GM19372 (cell line): Measurements from ENCODE around the gene HIC1.
"Not testable (repeated sequence)": the region's sequence is repeated elsewhere in the genome, so short reads cannot be mapped to it uniquely, and the experiment has no call there.

Source experiments
- ATAC-seq: cut with Tn5 transposase; IDR thresholded peaks from one replicate; pipeline ENCODE4 v1.9.1; 2021; ENCODE audit warnings: mild to moderate bottlenecking, low read depth, moderate library complexity; ENCODE audit not compliant: unreplicated experiment

The HIC1 gene, protein sequence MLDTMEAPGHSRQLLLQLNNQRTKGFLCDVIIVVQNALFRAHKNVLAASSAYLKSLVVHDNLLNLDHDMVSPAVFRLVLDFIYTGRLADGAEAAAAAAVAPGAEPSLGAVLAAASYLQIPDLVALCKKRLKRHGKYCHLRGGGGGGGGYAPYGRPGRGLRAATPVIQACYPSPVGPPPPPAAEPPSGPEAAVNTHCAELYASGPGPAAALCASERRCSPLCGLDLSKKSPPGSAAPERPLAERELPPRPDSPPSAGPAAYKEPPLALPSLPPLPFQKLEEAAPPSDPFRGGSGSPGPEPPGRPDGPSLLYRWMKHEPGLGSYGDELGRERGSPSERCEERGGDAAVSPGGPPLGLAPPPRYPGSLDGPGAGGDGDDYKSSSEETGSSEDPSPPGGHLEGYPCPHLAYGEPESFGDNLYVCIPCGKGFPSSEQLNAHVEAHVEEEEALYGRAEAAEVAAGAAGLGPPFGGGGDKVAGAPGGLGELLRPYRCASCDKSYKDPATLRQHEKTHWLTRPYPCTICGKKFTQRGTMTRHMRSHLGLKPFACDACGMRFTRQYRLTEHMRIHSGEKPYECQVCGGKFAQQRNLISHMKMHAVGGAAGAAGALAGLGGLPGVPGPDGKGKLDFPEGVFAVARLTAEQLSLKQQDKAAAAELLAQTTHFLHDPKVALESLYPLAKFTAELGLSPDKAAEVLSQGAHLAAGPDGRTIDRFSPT

DNA sequence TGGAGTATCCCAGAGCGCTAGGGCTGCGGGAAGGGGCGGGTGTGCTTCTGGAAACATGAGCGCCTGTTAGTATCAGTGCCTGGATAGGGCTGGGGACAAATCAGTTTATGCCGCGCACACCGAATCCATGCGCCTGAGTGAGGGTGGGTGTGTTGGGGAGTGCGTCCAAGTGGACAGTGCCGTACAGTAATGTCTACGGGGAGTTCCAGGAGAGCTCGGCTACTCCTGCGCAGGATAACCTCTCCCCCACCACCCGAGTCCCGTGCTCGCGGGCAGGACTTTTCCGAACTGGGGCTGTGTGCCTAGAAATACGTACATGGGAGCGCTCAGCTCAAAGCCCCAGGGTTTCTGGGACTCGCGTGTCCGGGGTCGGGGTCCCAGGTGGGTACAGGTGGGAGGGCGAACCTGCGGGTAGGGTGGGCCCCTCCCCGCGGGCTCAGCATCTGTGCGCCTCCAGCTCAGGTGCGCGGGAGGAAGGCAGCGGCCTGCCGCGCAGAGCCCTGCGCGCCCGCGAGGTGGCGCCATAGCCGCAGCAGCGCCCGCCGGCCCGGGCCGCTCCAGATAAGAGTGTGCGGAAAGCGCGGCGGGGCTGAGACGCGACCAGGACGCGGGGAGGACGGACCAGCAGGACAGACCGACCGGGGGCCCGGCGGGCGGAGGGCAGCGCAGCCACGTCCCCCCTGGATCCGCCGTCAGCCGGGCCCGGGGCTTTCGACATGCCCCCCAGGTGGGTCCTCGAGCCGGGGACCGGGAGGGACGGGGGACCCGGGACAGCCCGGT lies at the start of gene HIC1:
Gene HIC1 (plus strand): TSS at position 592 of the 780 bp plus-strand sequence. CDS start 1,588 bp downstream, outside the sequence.
- no peak for ATAC-seq

DNA sequence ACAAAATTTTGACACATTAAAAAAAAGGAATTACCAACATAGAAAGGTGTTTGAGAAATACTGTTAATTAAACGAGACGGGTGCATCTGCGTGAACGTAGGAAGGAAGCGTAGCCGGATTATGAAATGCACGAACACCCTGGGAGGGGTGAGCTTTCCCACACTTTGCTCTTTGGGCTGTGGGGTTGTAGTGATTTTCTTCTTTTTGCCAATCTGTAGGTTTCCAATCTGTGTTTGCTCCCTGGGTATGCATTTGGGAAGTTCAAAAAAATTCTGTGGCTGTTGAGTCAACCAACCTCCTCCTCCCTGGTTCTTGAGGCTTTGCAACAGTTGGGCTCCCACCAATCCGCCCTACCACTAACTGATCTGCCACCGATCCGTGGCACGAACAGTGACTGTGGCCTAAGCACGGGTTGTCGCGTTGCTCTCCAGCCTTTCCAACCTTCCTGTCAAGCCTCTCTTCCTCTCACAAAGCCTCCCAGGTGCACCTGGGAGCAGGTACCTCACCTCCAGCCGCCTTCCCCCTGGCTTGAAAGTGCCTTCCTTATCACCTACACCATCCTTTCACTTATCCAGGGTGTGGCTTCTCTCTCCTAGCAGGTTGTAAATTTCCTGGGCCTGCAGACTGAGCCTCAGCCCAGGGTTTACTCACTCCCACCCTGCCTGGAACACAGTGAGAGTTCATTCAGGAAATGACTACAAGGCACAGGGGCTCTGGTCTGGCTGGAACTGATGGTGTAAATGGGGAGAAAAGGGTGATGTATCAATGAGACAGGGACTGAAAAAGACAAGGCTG lies 46.4 kb upstream of the HIC1 start:
- no peak for ATAC-seq

DNA sequence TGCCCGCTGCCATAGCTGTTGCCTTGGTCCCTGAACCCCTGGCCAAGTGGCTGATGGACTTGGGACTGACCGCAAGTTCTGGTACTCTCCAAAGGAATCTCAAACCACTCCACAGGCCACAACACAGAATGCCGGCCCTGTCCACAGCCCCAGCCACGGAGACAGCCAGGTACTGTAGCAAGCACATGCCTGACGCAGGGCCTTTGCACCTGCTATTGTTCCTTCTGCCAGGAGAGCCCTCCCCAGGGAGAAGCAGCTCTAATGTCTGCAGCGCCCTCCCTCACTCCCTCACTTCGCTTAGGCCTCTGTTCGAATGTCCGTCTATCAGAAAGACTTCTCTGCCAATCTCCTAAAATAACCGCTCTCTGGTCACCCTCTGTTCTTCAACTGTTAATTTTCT lies 45.2 kb upstream of the HIC1 start:
- ATAC-seq: no peak

DNA sequence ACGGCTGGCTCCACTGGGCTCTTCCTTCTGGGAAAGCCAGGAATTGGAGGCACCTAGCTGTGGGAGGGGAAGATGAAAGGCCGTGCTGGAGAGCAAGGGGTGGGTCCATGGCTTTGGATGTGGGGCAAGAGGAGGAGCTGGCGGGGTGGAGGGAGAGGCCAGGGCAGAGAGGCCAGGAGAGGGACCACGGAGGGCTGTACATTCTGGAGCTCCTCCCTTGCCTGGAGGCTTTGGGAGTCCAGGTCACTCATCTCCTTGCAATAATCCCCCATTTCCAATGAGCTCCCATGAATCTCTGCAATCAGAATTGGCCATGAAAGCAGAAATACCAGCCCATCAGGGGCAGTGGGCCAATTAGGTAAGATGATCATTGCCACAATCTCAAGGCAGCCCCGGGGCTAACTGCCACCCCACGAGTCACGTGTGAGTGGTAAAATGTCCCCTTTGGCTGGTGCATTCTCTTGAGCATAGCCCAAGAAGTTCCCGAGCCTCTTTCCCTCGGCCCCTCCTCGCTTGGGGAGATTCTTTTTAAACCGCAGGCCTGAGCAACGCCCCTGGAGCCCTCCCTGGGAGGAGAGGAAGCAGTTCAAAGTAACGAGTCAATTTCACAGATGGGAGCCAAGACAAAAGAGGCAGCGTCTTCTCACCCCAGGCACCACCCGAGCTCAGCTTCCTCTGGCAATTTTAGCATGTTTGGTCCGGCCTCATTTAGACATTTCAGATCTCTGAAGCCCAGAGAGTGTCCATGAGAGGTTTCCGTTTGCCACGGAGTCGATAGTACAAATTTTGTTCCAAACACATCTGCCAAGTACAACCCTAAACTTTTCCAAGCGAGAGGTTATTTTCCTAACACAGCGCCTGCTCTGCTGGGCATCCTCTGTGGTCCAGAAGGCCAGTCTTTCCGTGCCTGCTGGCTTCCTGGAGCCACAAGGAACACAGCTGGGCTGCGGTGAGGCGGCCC lies 43.2 kb upstream of the HIC1 start:
- no peak for ATAC-seq

DNA sequence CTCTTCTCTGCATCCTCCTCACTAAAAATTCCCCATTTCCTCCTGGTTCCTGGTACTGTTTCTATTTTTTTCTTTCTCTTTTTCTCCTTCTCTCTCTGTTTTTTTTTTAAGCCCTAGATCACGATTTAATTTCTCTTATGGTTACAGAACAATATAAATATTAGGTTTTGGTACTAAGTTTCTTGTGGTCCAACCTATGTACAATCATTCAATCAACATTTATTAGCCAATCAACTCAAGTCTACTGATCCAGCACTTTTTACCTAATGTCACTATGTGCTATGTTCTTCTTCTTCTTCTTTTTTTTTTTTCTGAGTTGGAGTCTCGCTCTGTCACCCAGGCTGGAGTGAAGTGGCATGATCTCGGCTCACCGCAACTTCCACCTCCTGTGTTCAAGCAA lies 42.4 kb upstream of the HIC1 start:
- ATAC-seq: no peak

DNA sequence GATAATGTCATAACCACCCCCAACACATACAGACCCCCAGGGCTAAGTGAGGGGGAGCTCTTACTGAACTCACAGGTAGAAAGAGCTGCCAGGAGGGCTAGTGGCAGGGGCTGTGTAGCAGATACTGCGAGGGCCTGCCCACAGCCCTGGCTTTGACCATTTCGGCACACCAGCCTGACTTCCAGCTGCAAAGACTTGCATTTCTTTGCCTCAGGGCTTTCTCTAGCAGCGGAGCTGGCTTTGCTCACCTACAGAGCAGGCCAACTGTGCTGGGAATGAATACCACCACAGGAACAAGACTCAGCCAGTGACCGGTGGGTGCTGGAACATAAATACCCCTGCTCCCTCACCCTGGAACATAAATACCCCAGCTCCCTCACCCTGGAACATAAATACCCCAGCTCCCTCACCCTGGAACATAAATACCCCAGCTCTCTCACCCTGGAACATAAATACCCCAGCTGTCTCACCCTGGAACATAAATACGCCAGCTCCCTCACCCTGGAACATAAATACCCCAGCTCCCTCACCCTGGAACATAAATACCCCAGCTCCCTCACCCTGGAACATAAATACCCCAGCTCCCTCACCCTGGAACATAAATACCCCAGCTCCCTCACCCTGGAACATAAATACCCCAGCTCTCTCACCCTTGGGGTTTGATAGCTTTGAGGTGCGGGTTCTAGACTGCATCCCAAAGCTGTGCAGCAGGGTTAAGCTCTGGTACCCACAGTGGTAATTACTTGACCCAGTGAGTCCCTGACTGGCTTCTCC lies 41.5 kb upstream of the HIC1 start:
- ATAC-seq: not testable (repeated sequence)

DNA sequence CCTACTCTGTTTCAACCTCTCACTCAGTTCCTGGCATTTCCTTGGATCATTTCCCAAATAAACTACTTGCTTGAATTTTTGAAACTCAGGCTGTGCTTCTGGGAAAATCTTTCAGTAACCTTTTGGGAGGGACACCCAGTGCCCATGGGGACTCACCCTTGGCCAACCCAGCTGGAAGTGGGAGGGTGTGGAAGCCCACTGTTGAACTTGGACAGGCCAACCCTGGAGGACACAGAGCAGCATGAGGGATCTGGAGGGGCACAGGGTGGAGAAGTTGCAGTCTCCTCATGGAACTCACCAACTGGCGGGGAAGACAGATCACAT lies 40.9 kb upstream of the HIC1 start:
- ATAC-seq: no peak

DNA sequence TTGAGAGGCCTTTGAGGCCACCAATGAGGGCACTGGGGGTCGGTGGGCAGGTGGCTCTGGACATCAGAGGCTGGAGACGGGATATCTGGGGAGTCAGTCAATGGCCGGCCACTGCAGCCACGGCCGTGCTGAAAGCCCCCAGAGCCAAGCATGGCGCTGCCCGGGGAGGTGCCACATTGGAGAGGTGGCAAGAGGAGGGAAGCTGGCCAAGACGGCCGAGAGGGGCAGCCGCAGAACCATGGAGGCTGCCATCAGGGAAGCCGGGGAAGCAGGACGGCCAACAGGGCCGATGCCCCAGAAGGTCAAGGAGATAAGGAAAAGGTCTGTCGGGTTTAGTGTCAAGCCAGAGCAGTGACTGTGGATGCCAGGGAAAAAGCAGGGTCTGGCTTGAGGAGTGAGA lies 39.6 kb upstream of the HIC1 start:
- no peak for ATAC-seq

DNA sequence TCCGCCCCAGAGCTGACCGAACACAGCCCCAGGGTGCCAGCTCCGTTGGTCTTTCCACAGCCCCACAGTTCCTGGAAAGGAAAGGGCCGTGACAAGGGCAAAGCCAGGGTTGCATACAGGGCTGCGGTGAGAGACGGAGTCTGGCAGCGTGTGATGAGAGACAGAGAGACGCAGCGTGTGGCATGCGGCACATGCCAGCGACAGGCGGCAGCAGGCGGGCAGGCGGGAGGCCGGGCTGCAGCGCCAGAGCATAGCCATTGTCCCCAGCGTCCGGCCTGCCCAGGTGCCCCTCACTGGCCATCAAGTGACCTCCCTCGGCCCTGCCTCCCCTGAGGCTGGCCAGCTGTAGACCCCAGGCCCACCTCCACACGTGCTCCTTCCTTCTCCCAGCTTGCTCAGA lies 38.4 kb upstream of the HIC1 start:
- no peak for ATAC-seq

DNA sequence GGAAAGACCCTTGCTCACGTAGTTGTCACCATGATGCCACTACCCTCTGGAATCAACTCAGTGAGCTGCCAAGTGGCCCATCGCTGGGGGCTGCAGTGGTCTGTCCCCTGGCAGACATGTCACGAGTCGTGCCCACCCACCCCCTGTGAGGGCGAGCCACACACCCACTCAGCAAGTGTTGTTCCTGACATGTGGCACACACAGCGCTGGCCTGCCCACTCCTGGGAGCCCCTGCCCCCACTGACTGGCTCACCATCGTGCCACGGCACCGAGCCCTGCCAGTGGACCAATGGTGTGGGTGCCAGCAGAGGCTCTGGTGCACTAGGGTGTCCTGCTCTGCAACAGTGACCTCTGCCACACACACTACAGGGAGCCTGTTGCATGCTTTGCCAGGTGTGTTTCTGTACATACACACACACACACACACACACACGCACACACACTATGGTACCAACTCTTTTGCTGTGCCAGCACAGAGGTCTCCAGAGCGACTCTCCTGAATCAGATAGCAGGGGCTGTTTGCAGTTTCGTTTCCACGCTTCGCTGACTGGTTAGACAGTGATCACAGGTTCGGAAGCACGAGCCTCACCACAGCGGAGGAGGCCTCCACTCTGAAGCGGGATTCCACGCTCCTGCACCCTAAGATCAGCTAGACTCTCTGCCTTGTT lies 37.5 kb upstream of the HIC1 start:
- ATAC-seq: no peak

DNA sequence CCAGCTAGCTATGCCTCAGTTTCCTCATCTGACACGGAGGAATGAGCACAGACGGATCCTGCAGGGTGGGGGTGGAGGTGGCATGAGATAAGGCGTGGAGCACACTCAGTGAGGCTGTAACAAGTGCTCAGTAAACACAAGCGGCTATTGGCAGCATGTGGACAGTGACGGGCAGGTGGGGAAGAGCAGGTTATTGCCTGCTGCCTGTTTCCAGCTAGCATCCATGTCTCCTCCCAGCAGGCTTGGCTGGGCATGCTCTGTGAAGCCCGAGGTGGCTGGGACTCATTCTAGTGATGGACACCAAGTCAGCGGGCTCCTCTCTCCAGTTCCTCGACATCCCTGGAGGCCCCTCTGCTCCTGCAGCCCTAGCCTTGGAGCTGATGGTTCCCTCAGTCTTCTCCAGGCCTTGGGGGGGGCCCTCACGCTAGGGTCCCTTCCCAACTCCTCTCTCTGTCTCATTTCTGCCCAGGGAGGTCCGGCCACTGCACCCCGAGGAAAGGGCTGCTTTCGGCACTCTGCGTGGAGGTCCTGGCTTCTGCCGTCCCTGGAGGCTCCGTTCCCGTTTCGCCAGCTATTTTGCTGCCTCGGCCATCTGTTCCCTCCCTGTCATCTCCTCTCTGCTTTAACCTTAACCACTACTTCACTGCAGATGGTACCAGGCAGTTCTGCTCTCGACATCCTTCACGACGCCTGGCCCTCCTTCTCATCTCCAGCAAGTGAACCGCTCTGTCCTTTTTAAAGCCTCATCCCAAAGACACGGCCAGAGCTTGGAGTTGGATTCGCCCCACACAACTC lies 36.0 kb upstream of the HIC1 start:
- ATAC-seq: no peak

DNA sequence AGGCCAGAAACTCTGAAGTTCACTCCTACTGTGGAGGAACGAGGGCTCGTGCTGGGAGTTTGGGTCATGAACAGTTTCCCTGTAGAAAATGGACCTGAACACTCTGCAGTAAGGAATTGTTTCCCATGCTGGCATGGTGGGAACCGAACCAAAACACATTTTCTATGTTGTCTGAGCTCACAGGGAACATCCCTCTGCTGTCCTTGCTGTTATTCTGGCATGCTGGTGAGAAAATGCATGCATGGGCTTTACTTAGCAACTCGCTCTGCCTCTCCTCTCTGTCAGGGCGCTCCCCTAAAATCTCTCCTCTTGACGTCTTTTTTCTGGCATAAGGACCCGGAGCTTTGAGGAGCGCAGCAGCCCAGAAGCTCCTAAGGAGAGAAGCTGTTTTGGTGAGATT lies 35.2 kb upstream of the HIC1 start:
- no peak for ATAC-seq

DNA sequence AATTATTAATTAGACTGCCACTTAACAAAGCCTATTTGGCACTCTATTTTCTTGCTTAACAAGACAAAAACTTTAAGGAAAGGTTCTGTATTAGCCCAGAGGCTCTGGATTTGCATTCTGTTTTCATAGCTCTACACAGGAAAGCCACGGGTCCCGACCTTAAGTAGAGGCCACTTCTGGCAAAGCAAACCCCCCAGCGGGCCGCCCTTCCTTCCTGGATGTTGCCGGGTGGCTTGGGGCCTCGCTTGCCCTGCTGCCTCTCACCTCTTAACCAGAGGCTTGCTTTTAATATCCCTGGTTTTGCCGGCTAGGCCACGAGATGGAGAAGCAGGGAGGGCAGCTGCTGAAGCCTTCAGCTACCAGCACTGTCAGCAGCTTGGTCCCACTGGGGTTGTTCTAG lies 34.2 kb upstream of the HIC1 start:
- ATAC-seq: no peak

DNA sequence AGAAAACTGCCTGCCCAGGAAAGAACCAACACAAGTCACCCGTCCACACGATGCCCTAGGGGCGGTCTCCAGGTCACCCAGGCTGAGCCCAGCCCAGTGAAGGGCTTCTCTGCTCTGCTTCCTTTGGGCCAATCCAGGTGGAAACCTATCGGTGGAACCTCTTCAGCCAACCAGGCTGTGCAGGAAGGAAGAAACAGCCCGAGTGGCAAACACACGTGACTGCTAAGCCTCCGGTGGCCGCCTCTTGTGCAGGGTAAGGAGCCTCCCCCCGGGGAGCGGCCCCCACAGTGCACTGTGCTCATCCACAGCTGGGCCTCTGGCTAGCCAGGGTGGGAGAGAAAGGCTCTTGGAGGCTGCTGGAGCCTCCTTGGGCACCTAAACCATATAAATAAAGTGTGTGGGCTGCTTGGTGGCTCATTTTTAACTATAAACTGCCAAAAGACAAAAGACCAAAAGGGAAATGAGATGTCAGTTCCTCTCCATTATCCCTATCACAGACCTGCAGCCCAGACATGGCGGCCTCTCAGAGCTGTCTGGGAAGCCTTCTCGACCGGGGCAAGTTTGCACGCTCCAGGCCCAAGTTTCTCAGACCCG lies 32.2 kb upstream of the HIC1 start:
- ATAC-seq: no peak

DNA sequence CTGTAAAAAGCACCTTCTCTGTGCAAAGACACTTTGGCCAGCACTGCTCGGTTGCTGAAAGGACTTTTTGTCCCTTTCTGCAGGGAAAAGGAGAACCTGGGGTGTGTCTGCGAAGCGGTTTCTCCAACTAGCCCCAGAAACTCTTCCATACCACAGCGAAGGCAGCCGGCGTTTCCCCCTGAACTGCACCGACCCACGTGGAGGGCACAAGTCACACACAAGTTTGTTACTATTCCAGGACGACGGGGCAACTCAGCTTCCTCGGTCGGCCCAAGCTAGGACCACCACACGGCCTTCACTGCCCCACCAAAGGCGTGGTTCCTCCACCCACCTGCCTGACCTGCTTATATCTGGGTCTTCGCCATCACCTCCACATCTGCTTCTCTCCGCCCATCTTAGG lies 31.6 kb upstream of the HIC1 start:
- no peak for ATAC-seq

DNA sequence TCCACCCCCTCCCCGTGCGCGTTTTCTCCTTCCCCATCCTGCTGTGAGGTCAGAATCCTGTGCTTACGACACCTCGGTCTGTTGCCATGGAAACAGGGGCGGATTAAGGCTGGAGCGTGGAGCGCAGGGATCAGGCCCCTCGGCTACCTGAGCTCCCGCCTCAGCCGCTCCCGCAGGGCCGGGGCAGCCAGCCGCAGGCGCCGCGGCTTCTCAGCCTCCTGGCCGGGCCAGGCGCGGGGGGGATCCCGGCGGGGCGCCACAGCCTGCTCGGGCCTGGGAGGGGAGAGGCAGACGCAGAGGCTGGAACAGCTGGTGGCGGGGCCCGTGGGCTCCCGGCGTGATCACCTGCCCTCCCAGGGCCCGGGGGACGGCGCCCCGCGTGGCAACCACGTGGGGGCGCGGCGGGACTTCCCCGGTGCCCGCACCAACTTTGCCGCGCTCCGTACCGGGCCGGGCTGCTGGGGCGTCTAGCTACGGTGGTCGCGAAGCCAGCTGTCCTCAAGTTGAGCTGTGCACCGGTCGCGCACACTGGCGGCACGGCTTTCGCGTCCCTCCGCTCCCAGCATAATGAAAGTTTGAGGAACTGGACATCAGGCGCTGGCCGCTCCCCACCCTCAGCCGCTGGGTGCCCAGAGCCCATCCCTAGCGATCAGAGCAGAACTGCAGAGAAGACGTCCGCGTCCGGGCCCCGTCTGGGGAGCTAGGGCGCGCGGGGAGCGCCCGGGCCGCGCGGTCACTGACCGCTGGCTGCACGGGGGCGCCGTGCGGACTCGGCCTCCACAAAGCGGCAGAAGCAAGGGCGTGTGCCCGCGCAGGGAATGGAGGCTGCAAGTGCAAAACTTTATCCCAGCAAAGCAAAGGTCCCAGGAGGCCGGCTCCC lies 31.0 kb upstream of the HIC1 start:
- no peak for ATAC-seq
